Endothelial cell (in vitro differentiated cells): Measurements from ENCODE around the gene PLSCR1. TPM values are rescaled to one million over a fixed set of nuclear protein-coding genes. Genes with fewer than 3 reads are reported as not detected.

Experiments
- DNase-seq: peaks from one replicate; pipeline ENCODE4 v3.0.0; 2021; ENCODE audit warnings: low spot score
- H3K27ac Mint-ChIP-seq: one replicate; pipeline ENCODE4 v1.8.0; 2021; ENCODE audit warnings: mixed read lengths, inconsistent platforms; ENCODE audit not compliant: unreplicated experiment
- H3K27me3 Mint-ChIP-seq: one replicate; pipeline ENCODE4 v1.8.0; 2021; ENCODE audit warnings: mild to moderate bottlenecking, moderate library complexity, mixed read lengths, inconsistent platforms; ENCODE audit not compliant: unreplicated experiment
- H3K36me3 Mint-ChIP-seq: one replicate; pipeline ENCODE4 v1.8.0; 2021; ENCODE audit warnings: mild to moderate bottlenecking, low read depth, mixed read lengths, inconsistent platforms; ENCODE audit not compliant: unreplicated experiment
- H3K4me1 Mint-ChIP-seq: one replicate; pipeline ENCODE4 v1.8.0; 2021; ENCODE audit warnings: mild to moderate bottlenecking, mixed read lengths, inconsistent platforms; ENCODE audit not compliant: unreplicated experiment
- H3K4me3 Mint-ChIP-seq: one replicate; pipeline ENCODE4 v1.8.0; 2021; ENCODE audit warnings: mild to moderate bottlenecking, mixed read lengths, inconsistent platforms; ENCODE audit not compliant: unreplicated experiment
- H3K9me3 Mint-ChIP-seq: one replicate; pipeline ENCODE4 v1.8.0; 2021; ENCODE audit warnings: mixed read lengths, inconsistent platforms; ENCODE audit not compliant: unreplicated experiment
- CTCF ChIP-seq: fragments of 200-600 bp; sonication (generic); IDR thresholded peaks from one replicate; pipeline ENCODE4 v1.5.0; 2021; ENCODE audit warnings: antibody characterized with exemption; ENCODE audit not compliant: unreplicated experiment
- total RNA-seq: library from RNA; stranded (reverse); fragmentation: NEBNext Ultra II Directional; extraction: Animal tissue kit (Norgen Biotek cat#: 25700); gene quantifications from one replicate; pipeline ENCODE4 v1.2.1, GENCODE V29; 2021; ENCODE audit not compliant: unreplicated experiment

Gene PLSCR1
- total RNA-seq, 1 donor from 2014 or later: 77.1 TPM

- Mint-ChIP-seq H3K9me3 (no peaks in the 10 kb centered on the region), H3K36me3 (peaks cover 3% of the 10 kb centered on the region), H3K27me3 (peaks cover 2% of the 10 kb centered on the region), H3K27ac (no peak overlapping the region), H3K4me1 (peaks cover 15% of the 10 kb centered on the region), H3K4me3 (no peak overlapping the region)
- no peak for TF ChIP-seq CTCF
- DNase-seq: no peak
Observed at GRCh38 chr3:146546366-146546965, 2.1 kb upstream of the PLSCR1 start.

- H3K4me3 Mint-ChIP-seq: peak overlapping the region; percentile 94
- no peaks in the 10 kb centered on the region for H3K9me3 Mint-ChIP-seq
- H3K36me3 Mint-ChIP-seq: peaks cover 3% of the 10 kb centered on the region
- no peaks in the 10 kb centered on the region for H3K27me3 Mint-ChIP-seq
- H3K4me1 Mint-ChIP-seq: peaks cover 20% of the 10 kb centered on the region
- H3K27ac Mint-ChIP-seq: peak overlapping the region; percentile 91
- TF ChIP-seq CTCF: no peak
- DNase-seq: no peak
Observed at GRCh38 chr3:146544929-146545528, 622 bp upstream of the PLSCR1 start.

- H3K9me3 Mint-ChIP-seq: no peaks in the 10 kb centered on the region
- peaks cover 16% of the 10 kb centered on the region for H3K36me3 Mint-ChIP-seq
- H3K4me1 Mint-ChIP-seq: peaks cover 20% of the 10 kb centered on the region
- H3K27ac Mint-ChIP-seq: peak overlapping the region; percentile 91
- H3K4me3 Mint-ChIP-seq: peak overlapping the region; percentile 94
- DNase-seq: peak; percentile 6
- H3K27me3 Mint-ChIP-seq: no peaks in the 10 kb centered on the region
- TF ChIP-seq CTCF: no peak
Observed at GRCh38 chr3:146543461-146544001, 876 bp downstream of the PLSCR1 start.

- no peak for TF ChIP-seq CTCF
- peaks cover 20% of the 10 kb centered on the region for H3K4me1 Mint-ChIP-seq
- no peaks in the 10 kb centered on the region for H3K27me3 Mint-ChIP-seq
- H3K36me3 Mint-ChIP-seq: peaks cover 16% of the 10 kb centered on the region
- H3K9me3 Mint-ChIP-seq: no peaks in the 10 kb centered on the region
- peak overlapping the region; percentile 91 for H3K27ac Mint-ChIP-seq
- H3K4me3 Mint-ChIP-seq: peak overlapping the region; percentile 94
- no peak for DNase-seq
Observed at GRCh38 chr3:146542978-146543377, 1.4 kb downstream of the PLSCR1 start.

GRCh38 chr3:146542179-146542578 lies 2.2 kb downstream of the PLSCR1 start:
- no peak for TF ChIP-seq CTCF
- Mint-ChIP-seq H3K27me3 (no peaks in the 10 kb centered on the region), H3K9me3 (no peaks in the 10 kb centered on the region), H3K36me3 (peaks cover 20% of the 10 kb centered on the region), H3K4me3 (peak overlapping the region; percentile 20), H3K27ac (no peak overlapping the region), H3K4me1 (peaks cover 21% of the 10 kb centered on the region)
- no peak for DNase-seq
